NB4 (cell line): Measurements from ENCODE around the gene DNAH2.

Source experiments
- CTCF ChIP-seq: IDR thresholded peaks from one replicate; pipeline ENCODE4 v1.5.1; 2012; ENCODE audit warnings: low read depth, low read length
- POLR2A ChIP-seq: IDR thresholded peaks from 2 replicates; pipeline ENCODE4 v1.6.1; 2011; ENCODE audit warnings: mild to moderate bottlenecking; ENCODE audit not compliant: insufficient read length; ENCODE audit errors: extremely low read depth

- no peak for TF ChIP-seq CTCF
- no peak for TF ChIP-seq POLR2A
These were observed 8.5 kb upstream of the DNAH2 start for GRCh38 chr17:7709031-7709430.
